Mesenchymal stem cell (in vitro differentiated cells and primary cell): ENCODE measurements around the gene MIPOL1.

Source experiments
- DNase-seq: peaks from one replicate; pipeline ENCODE4 v3.0.0-alpha.2; 2013
- H2AFZ ChIP-seq: one replicate; pipeline ENCODE4 v1.6.1; 2013; ENCODE audit warnings: low read depth, mild to moderate bottlenecking, control low read depth, inconsistent platforms, low read length, moderate library complexity
- H2AK5ac ChIP-seq: 2 replicates; pipeline ENCODE4 v1.6.1; 2013; ENCODE audit warnings: low read length, moderate library complexity, mild to moderate bottlenecking, inconsistent platforms; ENCODE audit not compliant: severe bottlenecking
- H2BK120ac ChIP-seq: one replicate; pipeline ENCODE4 v1.6.1; 2013; ENCODE audit warnings: low read depth, mild to moderate bottlenecking, inconsistent platforms, low read length, moderate library complexity
- H2BK12ac ChIP-seq, 2 experiments: one replicate each; pipeline ENCODE4 v1.6.1; 2013; ENCODE audit warnings: inconsistent platforms in 2 of 2, low read length in 2 of 2, mild to moderate bottlenecking in 2 of 2, moderate library complexity in 2 of 2, control low read depth in 1 of 2
- H2BK15ac ChIP-seq: one replicate; pipeline ENCODE4 v1.6.1; 2013; ENCODE audit warnings: mild to moderate bottlenecking, low read depth, inconsistent platforms; ENCODE audit not compliant: poor library complexity, severe bottlenecking
- H2BK5ac ChIP-seq: 2 replicates; pipeline ENCODE4 v1.6.1; 2013; ENCODE audit warnings: low read depth, mild to moderate bottlenecking, low read length, control low read depth, inconsistent platforms; ENCODE audit not compliant: poor library complexity, severe bottlenecking
- H3K14ac ChIP-seq, 2 experiments: one replicate each; pipeline ENCODE4 v1.6.1; 2013; ENCODE audit warnings: inconsistent platforms in 2 of 2, low read length in 2 of 2, control low read depth in 1 of 2, mild to moderate bottlenecking in 1 of 2, moderate library complexity in 1 of 2
- H3K18ac ChIP-seq, 2 experiments: one replicate each; pipeline ENCODE4 v1.6.1; 2013; ENCODE audit warnings: inconsistent platforms in 2 of 2, low read length in 2 of 2, control low read depth in 1 of 2, low read depth in 1 of 2, mild to moderate bottlenecking in 1 of 2
- H3K23ac ChIP-seq, 2 experiments: one replicate each; pipeline ENCODE4 v1.6.1; 2013; ENCODE audit warnings: inconsistent platforms in 2 of 2, low read length in 2 of 2, mild to moderate bottlenecking in 2 of 2, moderate library complexity in 2 of 2, control low read depth in 1 of 2
- H3K27ac ChIP-seq: 2 replicates; pipeline ENCODE4 v1.5.1; 2013; ENCODE audit warnings: mild to moderate bottlenecking, moderate library complexity, low read length, control low read depth, inconsistent platforms; ENCODE audit not compliant: poor library complexity, severe bottlenecking
- H3K27me3 ChIP-seq, 2 experiments: 2 replicates each; pipeline versions ENCODE4 v1.6.1 to v1.7.0; 2013; ENCODE audit warnings: low read length in 2 of 2, mild to moderate bottlenecking in 2 of 2, moderate library complexity in 2 of 2, control low read depth in 1 of 2, inconsistent platforms in 1 of 2; ENCODE audit not compliant: control insufficient read depth in 1 of 2, insufficient read depth in 1 of 2
- H3K36me3 ChIP-seq, 2 experiments: 2 replicates each; pipeline versions ENCODE4 v1.6.1 to v1.7.0; 2013; ENCODE audit warnings: low read length in 2 of 2, control low read depth in 1 of 2, inconsistent platforms in 1 of 2, low read depth in 1 of 2, mild to moderate bottlenecking in 1 of 2; ENCODE audit not compliant: insufficient read depth in 2 of 2, control insufficient read depth in 1 of 2
- H3K4ac ChIP-seq, 2 experiments: one replicate each; pipeline ENCODE4 v1.6.1; 2013; ENCODE audit warnings: inconsistent platforms in 2 of 2, low read length in 2 of 2, mild to moderate bottlenecking in 2 of 2, moderate library complexity in 2 of 2, control low read depth in 1 of 2, low read depth in 1 of 2
- H3K4me1 ChIP-seq: 2 replicates; pipeline ENCODE4 v1.6.1; 2013; ENCODE audit warnings: low read depth, low read length, control low read depth; ENCODE audit not compliant: control insufficient read depth, insufficient read depth
- H3K4me2 ChIP-seq: 2 replicates; pipeline ENCODE4 v1.6.1; 2013; ENCODE audit warnings: low read length, mild to moderate bottlenecking, inconsistent platforms; ENCODE audit not compliant: poor library complexity, severe bottlenecking
- H3K4me3 ChIP-seq, 2 experiments: 2 replicates each; pipeline versions ENCODE4 v1.5.1 to v1.7.0; 2013; ENCODE audit warnings: low read length in 2 of 2, mild to moderate bottlenecking in 2 of 2, control low read depth in 1 of 2, low read depth in 1 of 2; ENCODE audit not compliant: insufficient read depth in 1 of 2
- H3K79me1 ChIP-seq: replicated peaks from 2 replicates; pipeline ENCODE4 v1.6.1; 2013; ENCODE audit warnings: mild to moderate bottlenecking, control low read depth, low read length, inconsistent platforms; ENCODE audit not compliant: poor library complexity, severe bottlenecking
- H3K9ac ChIP-seq: 2 replicates; pipeline ENCODE4 v1.7.0; 2013; ENCODE audit warnings: mild to moderate bottlenecking, low read length, moderate library complexity
- H3K9me3 ChIP-seq: 2 replicates; pipeline ENCODE4 v1.7.0; 2013; ENCODE audit warnings: mild to moderate bottlenecking, low read length; ENCODE audit not compliant: control insufficient read depth
- H4K8ac ChIP-seq: one replicate; pipeline ENCODE4 v1.6.1; 2013; ENCODE audit warnings: inconsistent platforms, mild to moderate bottlenecking, low read length, moderate library complexity
- H4K91ac ChIP-seq: one replicate; pipeline ENCODE4 v1.6.1; 2013; ENCODE audit warnings: mild to moderate bottlenecking, low read length, inconsistent platforms
- WGBS: methylation state at CpG from one replicate; pipeline ENCODE4 v1.1.7; 2013; ENCODE audit warnings: mixed read lengths; 5-methylcytosine and 5-hydroxymethylcytosine counted together

MIPOL1 gene

GRCh38 chr14:37573356-37573755 lies 375.6 kb downstream of the MIPOL1 start:
- H3K4me2 ChIP-seq, result no peak overlapping the region
- no peak for DNase-seq
- no peaks in the 10 kb centered on the region for H3K79me1 ChIP-seq
- H3K4ac ChIP-seq, result no peak overlapping the region
- no peak overlapping the region for H2BK12ac ChIP-seq
- no peak overlapping the region for H3K4me3 ChIP-seq
- H3K27me3 ChIP-seq, result peaks cover 0 to 7% of the 10 kb centered on the region in 2 experiments
- H2BK120ac ChIP-seq, result no peak overlapping the region
- no peak overlapping the region for H3K27ac ChIP-seq
- no peak overlapping the region for H3K18ac ChIP-seq
- no peaks in the 10 kb centered on the region for H3K9me3 ChIP-seq
- H2BK5ac ChIP-seq, result no peak overlapping the region
- no peak overlapping the region for H2AK5ac ChIP-seq
- H3K36me3 ChIP-seq, result no peaks in the 10 kb centered on the region
- H3K23ac ChIP-seq, result no peak overlapping the region
- H4K91ac ChIP-seq, result no peak overlapping the region
- no peak overlapping the region for H3K9ac ChIP-seq
- H3K14ac ChIP-seq, result no peak overlapping the region
- 70% methylated on average over 2 of the region's 2 CpGs for WGBS
- no peak overlapping the region for H4K8ac ChIP-seq
- no peak overlapping the region for H2AFZ ChIP-seq
- H3K4me1 ChIP-seq, result no peaks in the 10 kb centered on the region
- H2BK15ac ChIP-seq, result no peak overlapping the region

DNA sequence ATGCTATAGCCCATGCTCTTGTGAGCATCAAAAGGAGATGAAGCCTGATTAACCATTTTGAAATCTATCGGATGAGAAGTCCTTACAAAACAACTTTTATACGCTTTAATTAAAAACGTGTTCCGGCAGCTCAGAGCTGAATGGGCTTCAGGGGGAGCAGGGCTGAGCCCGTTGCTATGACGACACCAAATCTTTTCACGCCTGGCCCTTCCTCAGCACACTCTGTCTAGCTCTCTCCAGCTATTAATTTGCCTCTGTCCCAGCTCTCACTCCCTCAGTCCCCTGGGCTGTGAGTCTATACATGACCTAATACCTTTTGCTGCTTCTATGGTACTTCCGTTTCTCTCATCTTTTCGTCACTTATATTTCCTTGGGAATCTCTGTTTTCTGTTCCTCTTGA lies 381.5 kb downstream of the MIPOL1 start:
- Histone ChIP-seq H3K9ac (no peak overlapping the region), H3K4ac (no peak overlapping the region), H4K8ac (no peak overlapping the region), H3K23ac (no peak overlapping the region), H3K4me1 (peaks cover 10% of the 10 kb centered on the region), H3K79me1 (no peaks in the 10 kb centered on the region), H4K91ac (no peak overlapping the region), H3K27ac (no peak overlapping the region), H3K4me3 (no peak overlapping the region), H3K4me2 (no peak overlapping the region), H3K14ac (no peak overlapping the region), H3K9me3 (no peaks in the 10 kb centered on the region), H2BK15ac (no peak overlapping the region), H2BK5ac (no peak overlapping the region), H2BK12ac (no peak overlapping the region), H2BK120ac (no peak overlapping the region), H3K36me3 (peaks cover 0 to 3% of the 10 kb centered on the region in 2 experiments), H2AK5ac (no peak overlapping the region), H3K27me3 (peaks cover 13 to 47% of the 10 kb centered on the region in 2 experiments), H3K18ac (no peak overlapping the region), H2AFZ (no peak overlapping the region)
- WGBS, result 58% methylated on average over 9 of the region's 9 CpGs
- DNase-seq, result no peak

DNA sequence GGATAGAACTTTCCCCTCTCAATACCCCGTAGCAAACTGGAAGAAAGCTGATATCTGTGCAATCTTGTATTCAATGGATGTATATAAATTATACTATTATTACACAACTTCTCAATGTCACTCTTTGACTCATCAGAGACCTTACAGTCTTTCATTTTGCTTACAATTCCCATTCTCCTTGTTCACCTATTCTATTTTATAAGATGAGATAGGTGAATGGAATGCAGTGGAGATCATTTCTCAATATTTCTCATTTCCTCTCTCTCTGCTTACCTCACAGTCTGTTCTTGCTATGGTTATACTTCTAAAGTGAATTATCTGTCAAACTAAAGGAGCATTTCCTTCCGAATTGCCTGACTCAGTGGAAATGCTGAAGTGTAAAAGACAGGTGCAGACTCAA lies 382.4 kb downstream of the MIPOL1 start:
- Histone ChIP-seq H3K18ac (no peak overlapping the region), H4K91ac (no peak overlapping the region), H3K4me2 (no peak overlapping the region), H2BK12ac (no peak overlapping the region), H3K4me1 (peaks cover 19% of the 10 kb centered on the region), H3K4ac (no peak overlapping the region), H3K27me3 (peaks cover 22 to 55% of the 10 kb centered on the region in 2 experiments), H2BK120ac (no peak overlapping the region), H3K9ac (no peak overlapping the region), H2BK5ac (no peak overlapping the region), H3K4me3 (no peak overlapping the region), H3K23ac (no peak overlapping the region), H3K79me1 (no peaks in the 10 kb centered on the region), H4K8ac (no peak overlapping the region), H3K36me3 (peaks cover 0 to 3% of the 10 kb centered on the region in 2 experiments), H2AK5ac (no peak overlapping the region), H3K27ac (no peak overlapping the region), H3K14ac (no peak overlapping the region), H2AFZ (no peak overlapping the region), H2BK15ac (no peak overlapping the region), H3K9me3 (no peaks in the 10 kb centered on the region)
- WGBS, result 83% methylated on average over 1 of the region's 2 CpGs
- DNase-seq, result no peak

GRCh38 chr14:37583358-37584210 lies 385.8 kb downstream of the MIPOL1 start:
- peak overlapping the region; percentile 20 for H4K91ac ChIP-seq
- peak overlapping the region; percentile 41 to 42 for H3K4me3 ChIP-seq
- H3K4me2 ChIP-seq, result peak overlapping the region; percentile 98
- no peak overlapping the region for H3K9ac ChIP-seq
- H2BK5ac ChIP-seq, result no peak overlapping the region
- H2BK15ac ChIP-seq, result no peak overlapping the region
- no peak overlapping the region for H3K27ac ChIP-seq
- H2BK12ac ChIP-seq, result no peak overlapping the region
- no peak overlapping the region for H3K18ac ChIP-seq
- peaks cover 50 to 80% of the 10 kb centered on the region in 2 experiments for H3K27me3 ChIP-seq
- no peak overlapping the region for H2AK5ac ChIP-seq
- no peak overlapping the region for H4K8ac ChIP-seq
- no peak overlapping the region for H3K14ac ChIP-seq
- H3K4me1 ChIP-seq, result peaks cover 29% of the 10 kb centered on the region
- H2BK120ac ChIP-seq, result no peak overlapping the region
- no peak overlapping the region for H2AFZ ChIP-seq
- no peaks in the 10 kb centered on the region for H3K9me3 ChIP-seq
- H3K4ac ChIP-seq, result no peak overlapping the region
- peaks cover 0 to 3% of the 10 kb centered on the region in 2 experiments for H3K36me3 ChIP-seq
- no peaks in the 10 kb centered on the region for H3K79me1 ChIP-seq
- 2% methylated on average over 62 of the region's 67 CpGs for WGBS
- peak; percentile 4 for DNase-seq
- H3K23ac ChIP-seq, result no peak overlapping the region
